Measurements from ENCODE around the gene MBP.

Gene MBP

DNA sequence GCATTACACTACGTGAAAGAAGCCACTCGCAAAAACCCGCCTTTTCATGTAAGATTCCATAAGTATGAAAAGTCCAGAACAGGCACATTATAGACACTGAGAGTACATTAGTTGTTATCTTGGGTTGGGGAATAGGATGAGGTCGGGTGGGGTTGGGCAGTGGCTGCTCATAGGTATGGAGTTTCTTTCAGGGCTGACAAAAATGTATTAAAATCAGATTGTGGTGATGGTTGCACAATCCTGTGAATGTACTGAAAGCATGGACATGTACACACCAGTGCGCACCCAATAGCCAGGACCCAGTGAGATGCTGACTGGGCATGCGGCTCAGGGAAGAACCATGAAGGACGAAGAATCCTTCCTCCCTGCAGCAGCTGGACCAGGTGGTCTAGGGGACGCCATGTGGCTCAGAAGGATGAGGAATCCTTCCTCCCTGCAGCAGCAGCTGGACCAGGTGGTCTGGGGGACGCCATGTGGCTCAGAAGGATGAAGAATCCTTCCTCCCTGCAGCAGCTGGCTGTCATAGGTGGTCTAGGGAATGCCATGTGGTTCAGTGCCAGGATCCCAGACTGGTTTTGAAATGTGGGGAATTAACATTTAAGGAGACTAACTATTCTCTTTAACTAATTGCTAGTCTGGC is 50.1 kb downstream of the MBP start:
- no peak for DNase-seq

DNA sequence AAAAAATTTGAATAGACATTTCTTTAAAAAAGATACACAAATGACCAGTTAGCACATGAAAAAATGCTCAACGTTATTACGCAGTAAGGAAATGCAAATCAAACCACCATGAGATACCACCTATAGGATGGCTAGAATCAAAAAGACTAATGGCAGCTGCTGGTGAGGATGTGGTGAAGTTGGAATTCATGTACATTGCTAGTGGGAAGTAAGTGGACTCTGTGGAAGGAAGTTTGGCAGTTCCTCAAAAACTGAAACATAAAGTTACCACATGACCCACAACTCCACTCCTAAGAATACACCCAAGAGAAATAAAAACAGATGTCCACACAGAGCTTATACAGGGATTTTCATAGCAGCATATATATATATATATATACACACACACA is 51.2 kb downstream of the MBP start:
- DNase-seq = no peak

DNA sequence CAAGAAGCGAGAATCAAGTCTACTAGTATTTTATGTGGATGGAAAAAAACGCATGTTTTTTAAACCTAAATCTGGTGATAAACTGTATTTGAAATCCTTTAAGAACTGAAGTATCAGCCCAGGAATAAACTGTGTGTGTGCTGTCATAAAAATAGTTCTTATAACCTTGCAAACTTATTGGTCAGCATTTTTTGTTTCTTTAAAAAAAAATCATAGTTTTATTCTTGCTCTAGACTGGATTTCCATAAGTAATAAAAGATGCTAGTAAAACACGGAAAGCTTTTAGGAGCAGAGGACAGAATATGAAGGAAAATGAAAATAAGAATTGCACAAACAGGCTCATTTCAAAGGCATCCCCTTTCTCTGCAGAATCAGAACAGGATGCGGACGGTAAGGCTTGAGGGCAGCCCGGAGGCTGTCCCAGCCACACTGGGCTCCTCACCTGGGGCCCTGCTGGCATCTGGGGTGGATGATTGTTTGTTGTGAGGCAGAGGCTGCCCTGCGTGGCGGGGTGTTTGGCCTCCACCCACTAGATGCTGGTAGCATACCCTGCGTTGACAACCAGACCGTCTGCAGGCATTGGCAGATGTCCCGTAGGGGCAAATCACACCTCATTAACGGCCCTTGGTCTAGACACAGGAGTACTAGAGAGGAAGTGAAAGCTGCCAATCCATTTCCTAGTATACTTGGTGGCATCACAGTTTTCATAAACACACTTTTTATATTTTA is 52.5 kb downstream of the MBP start:
- peak; percentile 48 for DNase-seq

- no peak for DNase-seq
Measured at GRCh38 chr18:77079088-77079487, 53.5 kb downstream of the MBP start.

DNA sequence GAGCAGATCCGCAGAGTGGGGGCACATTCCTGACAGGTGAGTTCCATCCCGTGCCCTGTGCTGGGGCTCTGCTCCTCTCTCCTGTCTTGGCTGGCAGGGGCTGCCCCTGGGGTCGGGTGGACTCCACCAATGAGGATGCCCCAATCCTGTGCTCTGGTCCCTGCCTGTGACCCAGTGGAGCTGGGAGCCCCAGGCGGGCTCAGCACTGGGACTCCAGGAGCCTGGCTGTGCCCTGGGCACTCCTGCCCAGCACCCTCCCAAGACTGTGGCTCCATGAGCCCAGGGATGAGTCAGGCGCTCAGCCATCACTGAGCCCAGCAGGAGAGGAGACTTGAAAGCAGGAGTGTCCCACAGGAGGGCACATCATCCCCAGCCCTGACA is 53.9 kb downstream of the MBP start:
- DNase-seq = no peak

DNA sequence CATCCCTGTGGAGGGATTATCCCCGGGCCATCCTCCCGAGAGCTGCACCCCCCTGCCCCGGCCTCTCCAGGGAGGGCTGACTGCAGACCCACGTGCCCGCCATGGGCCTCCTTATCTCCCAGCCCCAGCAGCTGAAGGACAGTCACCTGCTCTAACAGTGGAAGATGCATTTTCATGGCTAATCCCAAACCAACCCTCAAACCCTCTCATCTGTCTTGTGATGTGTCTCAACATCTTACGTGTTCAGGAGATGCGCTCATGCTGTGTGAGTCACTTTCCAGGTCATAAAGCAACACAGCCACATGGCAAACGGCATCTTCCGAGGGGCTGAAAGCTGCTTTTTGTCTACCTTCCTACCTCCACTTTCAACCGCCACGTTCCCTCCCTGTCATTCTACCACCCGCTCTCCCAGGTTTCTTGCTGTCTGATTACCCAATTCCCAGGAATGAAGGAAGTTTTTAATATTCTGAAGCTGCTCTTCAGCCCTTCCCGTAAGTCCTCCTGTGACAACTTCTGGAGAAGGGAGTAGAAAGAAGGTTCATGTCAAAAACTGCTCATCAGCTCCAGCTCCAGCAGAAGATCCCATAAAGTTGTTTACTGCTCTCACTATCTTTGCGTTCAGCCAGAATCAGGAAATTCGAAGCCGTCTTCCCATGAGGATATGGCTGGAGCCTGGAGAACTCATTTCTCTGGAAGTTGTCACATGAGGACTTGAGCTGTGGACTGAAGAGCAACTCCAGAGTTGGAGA is 54.5 kb downstream of the MBP start:
- no peak for DNase-seq

DNA sequence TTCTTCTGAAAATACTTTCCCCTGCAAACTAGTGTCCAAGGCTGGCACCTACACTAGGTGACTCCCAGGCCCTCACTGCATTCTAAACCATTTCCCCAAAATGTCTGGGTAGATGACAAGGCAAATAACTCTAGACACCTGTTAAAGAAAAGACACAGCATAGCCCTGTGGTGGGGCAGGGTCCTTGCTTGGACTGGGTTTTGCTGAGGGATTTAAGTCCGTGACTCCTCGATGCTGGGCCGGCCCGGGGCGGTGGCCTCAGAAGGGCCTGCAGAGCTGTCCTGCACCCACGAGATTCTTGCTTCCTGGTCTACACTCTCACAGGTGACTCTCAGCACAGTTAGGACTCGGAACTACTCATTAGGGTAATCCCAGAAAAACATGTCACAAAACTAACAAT is 55.2 kb downstream of the MBP start:
- DNase-seq = no peak

- no peak for DNase-seq
Measured at GRCh38 chr18:77076111-77076510, 56.5 kb downstream of the MBP start.

- no peak for DNase-seq
Measured at GRCh38 chr18:77074431-77074830, 58.2 kb downstream of the MBP start.

GRCh38 chr18:77073336-77074093 is 59.1 kb downstream of the MBP start:
- no peak for DNase-seq

DNA sequence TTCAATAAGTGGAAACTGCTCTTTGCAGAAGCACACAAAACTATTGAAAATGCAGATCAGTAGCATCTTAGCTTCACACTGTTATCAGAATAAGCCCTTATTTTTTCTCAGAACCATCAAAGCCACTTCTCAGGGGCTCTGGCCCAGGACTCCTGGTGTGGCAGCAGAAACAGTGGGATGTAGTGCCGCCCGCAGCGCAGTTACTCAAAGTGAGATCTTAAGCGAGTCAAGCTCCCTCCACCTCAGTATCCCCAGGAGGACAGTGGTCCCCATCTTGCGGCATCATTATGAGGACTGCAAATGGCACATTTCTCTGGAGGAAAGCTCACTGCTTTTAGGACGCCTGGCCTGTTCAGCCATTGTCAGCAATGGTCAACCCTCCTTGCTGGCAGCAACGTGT is 60.0 kb downstream of the MBP start:
- no peak for DNase-seq

DNA sequence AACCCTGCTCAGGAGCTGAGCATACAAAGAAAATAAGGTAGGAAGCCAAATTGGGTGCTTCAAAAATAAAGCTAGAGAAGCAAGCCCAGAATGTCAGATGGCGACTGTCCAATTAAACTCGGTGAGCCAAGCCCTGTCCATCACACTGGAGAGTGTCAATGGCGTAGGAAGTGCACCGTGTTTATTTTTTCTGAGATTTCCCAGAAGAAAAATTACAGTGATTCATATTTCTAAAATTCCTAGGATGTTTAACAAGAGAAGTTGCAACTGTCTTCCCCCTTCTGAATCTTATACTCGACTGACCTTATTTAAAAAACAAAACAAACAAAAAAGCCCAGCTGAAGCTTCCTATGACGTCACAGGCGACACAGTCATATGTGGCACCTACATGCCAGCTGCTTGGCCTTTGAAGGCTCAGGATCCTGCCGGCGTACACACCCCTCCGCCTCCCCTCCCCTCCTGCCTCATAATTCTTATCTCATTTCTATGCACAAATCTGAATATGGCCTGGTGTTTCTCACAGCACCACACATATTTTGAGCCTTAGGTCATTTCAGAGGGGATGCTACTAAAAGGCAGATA is 60.8 kb downstream of the MBP start:
- peak; percentile 77 for DNase-seq

DNA sequence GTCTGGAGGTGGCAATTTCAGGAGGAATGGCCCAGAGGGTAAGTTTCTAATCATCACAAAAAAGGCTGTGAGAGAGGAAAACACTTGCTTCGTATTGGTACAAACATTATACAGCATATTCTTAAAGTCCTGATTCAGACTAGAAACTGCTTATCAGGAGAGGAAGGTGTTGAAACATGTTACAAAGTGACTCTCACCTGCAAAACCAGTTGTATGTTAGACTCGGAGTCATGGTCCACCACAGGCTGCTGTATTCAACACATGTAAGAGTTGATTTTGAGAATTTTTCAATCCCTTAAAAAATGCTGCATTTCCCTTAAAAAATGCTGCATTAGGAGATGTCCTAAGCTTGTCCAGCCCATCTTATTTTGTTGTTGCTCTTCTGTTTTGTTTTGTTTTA is 61.5 kb downstream of the MBP start:
- DNase-seq = no peak

- DNase-seq = no peak
Measured at GRCh38 chr18:77070627-77071026, 62.0 kb downstream of the MBP start.

DNA sequence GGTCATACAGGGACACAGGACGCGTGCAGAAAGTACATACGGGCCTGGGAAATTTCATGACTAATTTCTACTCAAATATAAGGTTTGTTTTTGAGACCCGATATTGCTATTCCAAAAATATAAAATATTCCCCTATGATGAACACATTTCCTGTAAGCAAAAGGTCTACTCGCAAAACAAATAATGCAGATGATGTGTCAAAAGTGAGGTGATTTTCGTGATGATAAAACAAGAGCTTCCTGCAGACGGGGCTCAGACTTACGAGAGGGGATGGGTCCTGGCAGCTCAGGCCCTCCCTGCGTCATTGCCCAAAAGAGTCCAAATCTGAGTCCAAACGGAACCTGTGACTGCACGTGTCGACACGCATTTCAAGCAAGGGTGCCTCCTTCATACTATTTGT is 62.7 kb downstream of the MBP start:
- DNase-seq = peak; percentile 62

- no peak for DNase-seq
Measured at GRCh38 chr18:77069482-77069881, 63.1 kb downstream of the MBP start.

GRCh38 chr18:77068321-77069312 is 64.0 kb downstream of the MBP start:
- peak; percentile 68 for DNase-seq

- peak; percentile 79 for DNase-seq
Measured at GRCh38 chr18:77067291-77068061, 65.1 kb downstream of the MBP start.

DNA sequence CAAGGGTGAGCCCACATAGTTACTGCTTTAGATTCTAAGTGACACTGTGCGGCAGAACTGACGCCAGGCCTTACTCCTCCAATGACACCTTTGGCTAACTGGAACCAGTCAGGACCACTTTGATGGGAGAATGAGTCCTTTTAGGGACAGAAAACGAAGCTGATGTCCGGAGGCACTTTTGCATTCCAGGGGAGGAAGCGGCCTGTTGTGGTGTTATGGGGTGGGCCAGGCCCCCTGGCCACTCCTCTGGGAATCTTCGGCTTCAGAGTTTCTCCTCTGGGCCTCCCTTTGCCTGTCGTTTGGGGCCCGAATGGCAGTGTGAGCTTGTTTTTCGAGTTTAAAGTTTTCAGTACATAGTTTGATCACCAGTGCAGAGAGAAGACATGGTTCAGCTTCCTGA is 65.9 kb downstream of the MBP start:
- no peak for DNase-seq

DNA sequence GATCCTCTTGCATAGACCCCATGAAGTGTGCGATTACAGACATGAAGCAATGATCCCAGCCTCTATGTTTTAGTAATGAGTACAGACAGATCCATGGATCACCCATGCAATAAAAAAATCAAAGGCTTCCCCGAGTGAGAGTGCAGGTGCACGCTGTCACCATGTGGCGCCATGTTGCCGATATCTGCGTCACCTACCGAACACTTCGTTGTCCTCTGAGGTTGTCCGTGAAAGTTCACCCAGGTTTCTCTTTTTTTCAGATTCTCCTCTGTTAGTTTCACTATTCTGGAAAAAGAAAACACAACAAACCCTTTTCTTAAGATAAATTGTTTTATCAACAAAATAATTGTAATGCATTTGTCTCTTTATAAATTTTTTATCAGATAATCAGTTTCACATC is 66.5 kb downstream of the MBP start:
- no peak for DNase-seq
